NT2/D1 (cell line): ENCODE results near the gene MSANTD2.
"Not testable (repeated sequence)": the region's sequence is repeated elsewhere in the genome, so short reads cannot be mapped to it uniquely, and the experiment has no call there.

Source experiments
- DNase-seq: peaks from one replicate; pipeline ENCODE4 v3.0.0-alpha.2; 2011; ENCODE audit warnings: low read depth, low spot score
- H3K27me3 ChIP-seq: 2 replicates; pipeline ENCODE4 v1.6.0; 2011; ENCODE audit warnings: mild to moderate bottlenecking; ENCODE audit not compliant: insufficient read length, insufficient read depth
- H3K36me3 ChIP-seq: 2 replicates; pipeline ENCODE4 v1.6.1; 2011; ENCODE audit warnings: mild to moderate bottlenecking, low read length, mixed read lengths; ENCODE audit not compliant: insufficient read depth, insufficient read length
- H3K4me1 ChIP-seq: 2 replicates; pipeline ENCODE4 v1.5.1; 2011; ENCODE audit not compliant: insufficient read depth, insufficient read length
- H3K4me3 ChIP-seq: 2 replicates; pipeline ENCODE4 v1.5.1; 2011; ENCODE audit warnings: low read depth; ENCODE audit not compliant: insufficient read length
- H3K9ac ChIP-seq: 2 replicates; pipeline ENCODE4 v1.6.0; 2011; ENCODE audit warnings: low read depth; ENCODE audit not compliant: insufficient read length
- H3K9me3 ChIP-seq: 2 replicates; pipeline ENCODE4 v1.5.1; 2011; ENCODE audit warnings: mild to moderate bottlenecking, low read length; ENCODE audit not compliant: insufficient read depth
- SUZ12 ChIP-seq: IDR thresholded peaks from 2 replicates; pipeline ENCODE4 v1.6.1; 2011; ENCODE audit not compliant: insufficient read length, insufficient read depth; ENCODE audit errors: extremely low read depth
- YY1 ChIP-seq: IDR thresholded peaks from 2 replicates; pipeline ENCODE4 v1.6.1; 2011; ENCODE audit not compliant: insufficient read length, insufficient read depth
- ZNF274 ChIP-seq: IDR thresholded peaks from 2 replicates; pipeline ENCODE4 v1.6.1; 2011; ENCODE audit warnings: mild to moderate bottlenecking, low read depth, low read length

MSANTD2 gene

GRCh38 chr11:124784051-124784450 is 16.2 kb downstream of the MSANTD2 start:
- Histone ChIP-seq H3K27me3 (no peaks in the 10 kb centered on the region), H3K9me3 (no peaks in the 10 kb centered on the region), H3K36me3 (peaks cover 4% of the 10 kb centered on the region), H3K4me1 (no peaks in the 10 kb centered on the region), H3K9ac (no peak overlapping the region), H3K4me3 (no peak overlapping the region)
- TF ChIP-seq SUZ12 (no peak), YY1 (no peak), ZNF274 (no peak)
- no peak for DNase-seq

DNA sequence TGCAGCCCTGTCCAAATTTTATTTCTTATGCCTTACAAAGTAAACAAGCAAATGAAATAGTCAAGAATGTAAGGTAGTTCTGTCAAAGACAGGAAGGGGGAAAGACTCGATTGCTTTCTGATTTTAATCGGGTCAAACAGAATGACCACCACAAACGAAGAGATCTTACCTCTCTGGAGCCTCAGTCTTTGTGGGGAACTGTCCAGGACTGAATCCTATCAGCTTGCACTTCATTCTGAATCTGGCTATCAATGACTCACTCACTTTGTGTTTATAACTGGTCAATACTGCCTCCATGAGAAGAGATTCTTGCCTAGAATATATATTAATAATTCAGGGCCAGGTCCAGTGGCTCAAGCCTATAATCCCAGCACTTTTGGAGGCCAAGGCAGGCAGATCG is 17.2 kb downstream of the MSANTD2 start:
- no peak overlapping the region for H3K9ac ChIP-seq
- no peaks in the 10 kb centered on the region for H3K4me1 ChIP-seq
- H3K36me3 ChIP-seq = peaks cover 8% of the 10 kb centered on the region
- DNase-seq = no peak
- H3K4me3 ChIP-seq = no peak overlapping the region
- H3K9me3 ChIP-seq = no peaks in the 10 kb centered on the region
- TF ChIP-seq YY1 (no peak), ZNF274 (no peak), SUZ12 (no peak)
- no peaks in the 10 kb centered on the region for H3K27me3 ChIP-seq

DNA sequence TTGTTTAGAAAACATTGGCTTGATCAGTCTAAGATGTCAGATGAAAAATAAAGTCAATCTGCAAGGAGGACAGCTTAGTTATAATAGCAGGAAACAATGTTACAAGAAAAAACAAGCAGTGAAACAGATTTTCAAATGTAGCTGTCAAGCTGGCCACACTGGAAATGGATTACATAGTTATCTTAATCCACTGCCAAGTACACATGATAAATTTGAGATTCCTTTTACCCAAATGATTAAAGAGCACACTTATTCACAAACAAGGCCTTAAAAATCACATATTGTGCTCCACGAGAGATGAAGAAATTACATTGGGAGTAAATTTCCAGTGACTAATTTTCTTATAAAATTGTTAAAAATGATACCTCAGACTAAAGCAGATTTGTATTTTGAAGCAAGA is 20.6 kb downstream of the MSANTD2 start:
- no peak overlapping the region for H3K9ac ChIP-seq
- H3K4me1 ChIP-seq = no peaks in the 10 kb centered on the region
- TF ChIP-seq YY1 (no peak), ZNF274 (no peak), SUZ12 (no peak)
- no peaks in the 10 kb centered on the region for H3K27me3 ChIP-seq
- no peak overlapping the region for H3K4me3 ChIP-seq
- no peak for DNase-seq
- H3K9me3 ChIP-seq = no peaks in the 10 kb centered on the region
- H3K36me3 ChIP-seq = peaks cover 20% of the 10 kb centered on the region

GRCh38 chr11:124778281-124778680 is 21.9 kb downstream of the MSANTD2 start:
- no peak for TF ChIP-seq SUZ12
- TF ChIP-seq YY1 = no peak
- no peak for TF ChIP-seq ZNF274
- Histone ChIP-seq H3K36me3 (peaks cover 27% of the 10 kb centered on the region), H3K27me3 (no peaks in the 10 kb centered on the region), H3K4me3 (no peak overlapping the region), H3K9ac (no peak overlapping the region), H3K9me3 (no peaks in the 10 kb centered on the region), H3K4me1 (no peaks in the 10 kb centered on the region)
- no peak for DNase-seq

- no peak overlapping the region for H3K9ac ChIP-seq
- TF ChIP-seq ZNF274 = no peak
- TF ChIP-seq YY1 = no peak
- TF ChIP-seq SUZ12 = no peak
- no peak overlapping the region for H3K4me3 ChIP-seq
- DNase-seq = no peak
- H3K27me3 ChIP-seq = no peaks in the 10 kb centered on the region
- no peaks in the 10 kb centered on the region for H3K9me3 ChIP-seq
- peaks cover 36% of the 10 kb centered on the region for H3K36me3 ChIP-seq
- no peaks in the 10 kb centered on the region for H3K4me1 ChIP-seq
Observed at GRCh38 chr11:124776865-124777645, 23.2 kb downstream of the MSANTD2 start.

- H3K27me3 ChIP-seq, DNase-seq, H3K4me1 ChIP-seq, H3K9ac ChIP-seq, H3K4me3 ChIP-seq, H3K9me3 ChIP-seq: not testable (repeated sequence)
- peaks cover 60% of the 10 kb centered on the region for H3K36me3 ChIP-seq
Observed at GRCh38 chr11:124770959-124771358, 29.2 kb downstream of the MSANTD2 start.

DNA sequence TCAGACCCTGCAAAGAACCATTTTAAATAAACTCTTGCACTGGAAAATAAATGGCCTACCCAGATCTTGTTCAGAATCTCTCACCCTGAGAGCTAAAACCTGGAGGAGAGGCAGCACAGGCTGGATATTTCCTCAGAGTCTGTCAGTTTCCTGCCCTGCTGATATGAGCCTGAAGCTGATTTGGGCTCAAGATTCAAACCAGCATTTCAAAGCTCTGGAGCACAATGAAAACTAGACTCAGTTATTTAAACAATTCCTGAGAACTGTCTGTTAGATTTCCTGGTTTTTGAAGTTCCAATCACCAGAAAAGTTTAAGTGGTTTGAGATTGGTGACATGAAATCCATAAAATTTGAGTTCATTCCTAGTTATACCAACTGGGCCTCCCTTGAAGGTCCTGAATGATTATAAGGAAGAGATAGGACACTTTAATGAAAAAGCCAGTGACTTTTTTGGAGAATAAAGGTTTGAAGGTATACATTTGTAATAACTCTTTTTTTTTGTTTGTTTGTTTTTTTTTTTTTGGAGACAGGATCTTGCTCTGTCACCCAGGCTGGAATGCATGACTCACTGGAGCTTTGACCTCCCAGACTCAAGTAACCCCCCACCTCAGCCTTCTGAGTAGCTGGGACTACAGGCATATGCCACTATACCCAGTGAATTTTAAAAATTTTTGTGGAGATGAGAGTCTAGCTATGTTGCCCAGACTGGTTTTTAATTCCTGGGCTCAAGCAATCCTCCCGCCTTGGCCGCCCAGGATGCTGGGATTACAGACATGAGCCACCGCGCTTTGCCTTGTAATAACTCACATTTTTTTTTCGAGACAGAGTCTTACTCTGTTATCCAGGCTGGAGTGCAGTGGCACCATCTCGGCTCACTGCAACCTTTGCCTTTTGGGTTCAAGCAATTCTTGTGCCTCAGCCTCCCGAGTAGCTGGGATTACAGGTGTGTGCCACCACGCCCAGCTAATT is 30.1 kb downstream of the MSANTD2 start:
- H3K4me1 ChIP-seq = no peaks in the 10 kb centered on the region
- H3K4me3 ChIP-seq = no peak overlapping the region
- H3K27me3 ChIP-seq = no peaks in the 10 kb centered on the region
- DNase-seq = no peak
- TF ChIP-seq YY1 (no peak), SUZ12 (no peak), ZNF274 (no peak)
- no peak overlapping the region for H3K9ac ChIP-seq
- peaks cover 62% of the 10 kb centered on the region for H3K36me3 ChIP-seq
- no peaks in the 10 kb centered on the region for H3K9me3 ChIP-seq
